ENCODE data around the gene CWF19L1. TPM values are rescaled to one million over a fixed set of nuclear protein-coding genes. Genes with fewer than 3 reads are reported as not detected.
"Not testable (repeated sequence)": the region's sequence is repeated elsewhere in the genome, so short reads cannot be mapped to it uniquely, and the experiment has no call there.

Gene CWF19L1
- total RNA-seq, 1 donor from 2014 or later = 23.3 TPM

- Mint-ChIP-seq H3K4me1 (ENCODE audit: low read depth) (peaks cover 3% of the 10 kb centered on the region), H3K4me3 (ENCODE audit: low read depth) (no peak overlapping the region), H3K27me3 (peaks cover 40% of the 10 kb centered on the region), H3K27ac (no peak overlapping the region), H3K9me3 (ENCODE audit: low read depth) (no peaks in the 10 kb centered on the region), H3K36me3 (ENCODE audit: insufficient read depth) (no peaks in the 10 kb centered on the region)
- no peak for DNase-seq (ENCODE audit: low spot score, unreplicated experiment)
- TF ChIP-seq CTCF (IDR thresholded peaks at IDR 0.05; ENCODE audit: unreplicated experiment) = no peak
These were observed 23.9 kb upstream of the CWF19L1 start for GRCh38 chr10:100291356-100291755.

- H3K36me3 Mint-ChIP-seq (ENCODE audit: insufficient read depth) = peaks cover 1% of the 10 kb centered on the region
- TF ChIP-seq CTCF (IDR thresholded peaks at IDR 0.05; ENCODE audit: unreplicated experiment) = no peak
- no peak overlapping the region for H3K4me3 Mint-ChIP-seq (ENCODE audit: low read depth)
- H3K4me1 Mint-ChIP-seq (ENCODE audit: low read depth) = peaks cover 12% of the 10 kb centered on the region
- no peak overlapping the region for H3K27ac Mint-ChIP-seq
- H3K9me3 Mint-ChIP-seq (ENCODE audit: low read depth) = no peaks in the 10 kb centered on the region
- H3K27me3 Mint-ChIP-seq = peaks cover 30% of the 10 kb centered on the region
- no peak for DNase-seq (ENCODE audit: low spot score, unreplicated experiment)
These were observed 22.2 kb upstream of the CWF19L1 start for GRCh38 chr10:100289641-100290040.

GRCh38 chr10:100288196-100288595, 20.8 kb upstream of the CWF19L1 start:
- Mint-ChIP-seq H3K27ac (no peak overlapping the region), H3K4me3 (ENCODE audit: low read depth) (no peak overlapping the region), H3K9me3 (ENCODE audit: low read depth) (no peaks in the 10 kb centered on the region), H3K27me3 (peaks cover 22% of the 10 kb centered on the region), H3K36me3 (ENCODE audit: insufficient read depth) (peaks cover 1% of the 10 kb centered on the region), H3K4me1 (ENCODE audit: low read depth) (peaks cover 12% of the 10 kb centered on the region)
- DNase-seq (ENCODE audit: low spot score, unreplicated experiment) = no peak
- no peak for TF ChIP-seq CTCF (IDR thresholded peaks at IDR 0.05; ENCODE audit: unreplicated experiment)

- Mint-ChIP-seq H3K4me3 (ENCODE audit: low read depth) (peak overlapping the region; percentile 40), H3K36me3 (ENCODE audit: insufficient read depth) (peaks cover 1% of the 10 kb centered on the region), H3K4me1 (ENCODE audit: low read depth) (peaks cover 12% of the 10 kb centered on the region), H3K27ac (no peak overlapping the region), H3K9me3 (ENCODE audit: low read depth) (no peaks in the 10 kb centered on the region), H3K27me3 (peaks cover 22% of the 10 kb centered on the region)
- TF ChIP-seq CTCF (IDR thresholded peaks at IDR 0.05; ENCODE audit: unreplicated experiment) = no peak
- no peak for DNase-seq (ENCODE audit: low spot score, unreplicated experiment)
These were observed 20.3 kb upstream of the CWF19L1 start for GRCh38 chr10:100287756-100288155.

- Mint-ChIP-seq H3K27ac (peak within 1 kb of the TSS; percentile 93), H3K36me3 (ENCODE audit: insufficient read depth) (peaks cover 1% of the 10 kb centered on the region)
These were observed 18.9 kb upstream of the CWF19L1 start, which contains the start of gene BLOC1S2 for GRCh38 chr10:100286051-100287033. BLOC1S2 (minus strand) TSS chr10:100286680; CDS start chr10:100286659, 21 bp downstream.

GRCh38 chr10:100285326-100285725, 17.9 kb upstream of the CWF19L1 start:
- peak overlapping the region; percentile 93 for H3K27ac Mint-ChIP-seq
- H3K4me3 Mint-ChIP-seq (ENCODE audit: low read depth) = peak overlapping the region; percentile 99
- not testable (repeated sequence) for H3K27me3 Mint-ChIP-seq; DNase-seq (ENCODE audit: low spot score, unreplicated experiment); H3K36me3 Mint-ChIP-seq (ENCODE audit: insufficient read depth); H3K9me3 Mint-ChIP-seq (ENCODE audit: low read depth)
- peaks cover 12% of the 10 kb centered on the region for H3K4me1 Mint-ChIP-seq (ENCODE audit: low read depth)

More at GRCh38 chr10:100286051-100287033, 18.9 kb upstream of the CWF19L1 start, which contains the start of gene BLOC1S2:
- DNase-seq (ENCODE audit: low spot score, unreplicated experiment) = peak; percentile 85
- H3K27me3 Mint-ChIP-seq = peaks cover 11% of the 10 kb centered on the region
- peak; percentile 16 for TF ChIP-seq CTCF (IDR thresholded peaks at IDR 0.05; ENCODE audit: unreplicated experiment)
- no peaks in the 10 kb centered on the region for H3K9me3 Mint-ChIP-seq (ENCODE audit: low read depth)
- peak within 1 kb of the TSS; percentile 99 for H3K4me3 Mint-ChIP-seq (ENCODE audit: low read depth)
- peaks cover 12% of the 10 kb centered on the region for H3K4me1 Mint-ChIP-seq (ENCODE audit: low read depth)
